ENCODE measurements around the gene ELSPBP1. TPM values are rescaled to one million over a fixed set of nuclear protein-coding genes. Genes with fewer than 3 reads are reported as not detected.

The ELSPBP1 gene
- total RNA-seq, 1 experiment from 2014 or later, result not detected

DNA sequence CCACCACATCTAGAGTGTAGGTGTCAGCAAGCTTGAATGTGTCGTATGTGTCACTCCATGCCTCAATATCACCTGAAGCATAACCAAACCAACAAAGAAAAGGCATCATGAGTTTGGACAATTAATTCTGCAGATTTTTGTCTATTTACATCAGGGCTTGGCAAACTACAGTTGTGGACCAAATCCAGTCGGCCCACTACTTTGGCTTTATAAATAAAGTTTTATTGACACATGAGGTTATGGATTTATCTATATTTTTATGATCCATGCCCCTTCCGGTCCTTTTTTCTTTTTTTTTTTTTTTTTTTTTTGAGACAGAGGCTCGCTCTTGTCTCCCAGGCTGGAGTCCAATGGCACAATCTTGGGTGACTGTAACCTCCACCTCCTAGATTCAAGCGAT lies 58.6 kb downstream of the ELSPBP1 start:
- DNase-seq (ENCODE audit: unreplicated experiment), result no peak
- Mint-ChIP-seq H3K4me1 (ENCODE audit: insufficient read depth, unreplicated experiment) (no peaks in the 10 kb centered on the region), H3K9me3 (ENCODE audit: unreplicated experiment) (no peaks in the 10 kb centered on the region), H3K27me3 (ENCODE audit: insufficient read depth, unreplicated experiment) (peaks cover 48% of the 10 kb centered on the region), H3K4me3 (ENCODE audit: unreplicated experiment) (no peak overlapping the region), H3K36me3 (ENCODE audit: insufficient read depth, unreplicated experiment) (no peaks in the 10 kb centered on the region), H3K27ac (ENCODE audit: low read depth, unreplicated experiment) (no peak overlapping the region)
- no TSS peak for BruUV-seq (replicated peaks)
- POLR2A ChIA-PET, result no interaction called here
- intact Hi-C loops (cut with micrococcal nuclease), result no loop called here
- CTCF ChIA-PET, result no interaction called here
- TF ChIP-seq, protein P1, sequence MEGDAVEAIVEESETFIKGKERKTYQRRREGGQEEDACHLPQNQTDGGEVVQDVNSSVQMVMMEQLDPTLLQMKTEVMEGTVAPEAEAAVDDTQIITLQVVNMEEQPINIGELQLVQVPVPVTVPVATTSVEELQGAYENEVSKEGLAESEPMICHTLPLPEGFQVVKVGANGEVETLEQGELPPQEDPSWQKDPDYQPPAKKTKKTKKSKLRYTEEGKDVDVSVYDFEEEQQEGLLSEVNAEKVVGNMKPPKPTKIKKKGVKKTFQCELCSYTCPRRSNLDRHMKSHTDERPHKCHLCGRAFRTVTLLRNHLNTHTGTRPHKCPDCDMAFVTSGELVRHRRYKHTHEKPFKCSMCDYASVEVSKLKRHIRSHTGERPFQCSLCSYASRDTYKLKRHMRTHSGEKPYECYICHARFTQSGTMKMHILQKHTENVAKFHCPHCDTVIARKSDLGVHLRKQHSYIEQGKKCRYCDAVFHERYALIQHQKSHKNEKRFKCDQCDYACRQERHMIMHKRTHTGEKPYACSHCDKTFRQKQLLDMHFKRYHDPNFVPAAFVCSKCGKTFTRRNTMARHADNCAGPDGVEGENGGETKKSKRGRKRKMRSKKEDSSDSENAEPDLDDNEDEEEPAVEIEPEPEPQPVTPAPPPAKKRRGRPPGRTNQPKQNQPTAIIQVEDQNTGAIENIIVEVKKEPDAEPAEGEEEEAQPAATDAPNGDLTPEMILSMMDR (IDR thresholded peaks at IDR 0.05; ENCODE audit: unreplicated experiment), result no peak

DNA sequence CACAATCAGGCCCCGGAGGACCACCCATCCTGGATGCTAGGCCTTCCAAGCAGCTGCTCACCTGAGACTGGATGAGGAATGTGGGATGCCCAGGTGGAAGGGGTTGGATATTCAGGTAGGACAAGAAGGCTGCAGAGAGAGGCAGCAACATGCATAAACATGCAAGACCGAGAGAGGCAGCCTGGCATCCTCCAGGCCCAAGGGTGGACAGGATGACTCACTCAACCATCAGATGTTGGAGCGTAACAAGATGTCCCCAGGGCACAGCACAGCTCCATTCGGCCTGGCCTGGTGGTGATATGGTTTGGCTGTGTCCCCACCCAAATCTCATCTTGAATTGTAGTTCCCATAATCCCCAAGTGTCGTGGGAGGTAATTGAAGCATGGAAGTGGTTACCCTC lies 59.4 kb downstream of the ELSPBP1 start:
- CTCF ChIA-PET, result interaction anchor here (0.6 kb wide), 1 partner anchor 53 kb away, joined by 3 read pairs; no protein-coding TSS in a partner anchor
- TF ChIP-seq, protein P1 (IDR thresholded peaks at IDR 0.05; ENCODE audit: unreplicated experiment), result no peak
- no peaks in the 10 kb centered on the region for H3K9me3 Mint-ChIP-seq (ENCODE audit: unreplicated experiment)
- peaks cover 40% of the 10 kb centered on the region for H3K27me3 Mint-ChIP-seq (ENCODE audit: insufficient read depth, unreplicated experiment)
- H3K36me3 Mint-ChIP-seq (ENCODE audit: insufficient read depth, unreplicated experiment), result no peaks in the 10 kb centered on the region
- DNase-seq (ENCODE audit: unreplicated experiment), result peak; percentile 70
- no peak overlapping the region for H3K4me3 Mint-ChIP-seq (ENCODE audit: unreplicated experiment)
- BruUV-seq (replicated peaks), result no TSS peak
- intact Hi-C loops (cut with micrococcal nuclease), result no loop called here
- POLR2A ChIA-PET, result no interaction called here
- H3K4me1 Mint-ChIP-seq (ENCODE audit: insufficient read depth, unreplicated experiment), result no peaks in the 10 kb centered on the region
- H3K27ac Mint-ChIP-seq (ENCODE audit: low read depth, unreplicated experiment), result no peak overlapping the region

DNA sequence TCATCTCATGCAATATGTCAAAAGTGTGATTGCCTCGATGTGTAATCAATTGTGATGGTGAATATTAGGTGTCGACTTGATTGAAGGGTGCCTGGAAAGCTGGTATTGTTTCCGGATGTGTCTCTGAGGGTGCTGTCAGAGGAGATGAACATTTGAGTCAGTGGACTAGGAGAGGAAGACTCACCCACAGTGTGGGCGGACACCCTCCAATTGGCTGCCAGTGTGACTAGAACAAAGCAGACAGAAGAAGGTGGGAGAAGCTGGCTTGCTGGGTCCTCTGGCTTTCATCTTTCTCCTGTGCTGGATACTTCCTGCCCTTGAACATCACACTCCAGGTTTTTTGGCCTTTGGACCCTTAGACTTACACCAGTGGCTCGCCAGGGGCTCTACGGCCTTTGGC lies 64.9 kb downstream of the ELSPBP1 start:
- CTCF ChIA-PET, result interaction anchor here (0.7 kb wide), 1 partner anchor 212 kb away, joined by 3 read pairs; no protein-coding TSS in a partner anchor
- H3K27ac Mint-ChIP-seq (ENCODE audit: low read depth, unreplicated experiment), result no peak overlapping the region
- POLR2A ChIA-PET, result no interaction called here
- H3K4me1 Mint-ChIP-seq (ENCODE audit: insufficient read depth, unreplicated experiment), result no peaks in the 10 kb centered on the region
- no TSS peak for BruUV-seq (replicated peaks)
- intact Hi-C loops (cut with micrococcal nuclease), result no loop called here
- TF ChIP-seq, protein P1 (IDR thresholded peaks at IDR 0.05; ENCODE audit: unreplicated experiment), result no peak
- H3K9me3 Mint-ChIP-seq (ENCODE audit: unreplicated experiment), result no peaks in the 10 kb centered on the region
- no peak for DNase-seq (ENCODE audit: unreplicated experiment)
- H3K27me3 Mint-ChIP-seq (ENCODE audit: insufficient read depth, unreplicated experiment), result no peaks in the 10 kb centered on the region
- no peaks in the 10 kb centered on the region for H3K36me3 Mint-ChIP-seq (ENCODE audit: insufficient read depth, unreplicated experiment)
- no peak overlapping the region for H3K4me3 Mint-ChIP-seq (ENCODE audit: unreplicated experiment)

DNA sequence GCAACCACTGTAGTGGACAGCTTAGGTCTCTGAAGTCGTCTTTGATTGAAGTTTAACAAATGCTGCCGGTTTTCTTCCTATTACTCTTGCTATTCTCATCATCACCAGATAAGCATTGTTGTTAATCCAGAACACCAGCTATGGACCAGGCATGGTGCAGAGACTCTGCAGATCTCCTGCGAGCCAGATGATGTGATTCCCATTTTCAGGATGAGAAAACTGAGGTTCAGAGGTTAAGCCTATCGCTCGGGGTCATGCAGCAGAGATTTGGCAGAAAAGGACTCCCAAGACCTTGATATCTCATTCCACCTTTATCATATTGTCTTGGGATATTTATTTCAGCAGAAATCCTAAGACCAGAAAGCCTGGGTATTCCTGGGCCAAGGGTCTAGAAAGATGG lies 65.9 kb downstream of the ELSPBP1 start:
- no peak overlapping the region for H3K4me3 Mint-ChIP-seq (ENCODE audit: unreplicated experiment)
- intact Hi-C loops (cut with micrococcal nuclease), result no loop called here
- ChIA-PET POLR2A (no interaction called here), CTCF (no interaction called here)
- no peak overlapping the region for H3K27ac Mint-ChIP-seq (ENCODE audit: low read depth, unreplicated experiment)
- no TSS peak for BruUV-seq (replicated peaks)
- no peaks in the 10 kb centered on the region for H3K27me3 Mint-ChIP-seq (ENCODE audit: insufficient read depth, unreplicated experiment)
- no peaks in the 10 kb centered on the region for H3K4me1 Mint-ChIP-seq (ENCODE audit: insufficient read depth, unreplicated experiment)
- TF ChIP-seq, protein P1 (IDR thresholded peaks at IDR 0.05; ENCODE audit: unreplicated experiment), result no peak
- DNase-seq (ENCODE audit: unreplicated experiment), result no peak
- H3K9me3 Mint-ChIP-seq (ENCODE audit: unreplicated experiment), result no peaks in the 10 kb centered on the region
- no peaks in the 10 kb centered on the region for H3K36me3 Mint-ChIP-seq (ENCODE audit: insufficient read depth, unreplicated experiment)

Data from MCF 10A (cell line).